ENCODE data around the gene NKAIN4. TPM values are rescaled to one million over a fixed set of nuclear protein-coding genes. Genes with fewer than 3 reads are reported as not detected.

The NKAIN4 gene
- polyA plus RNA-seq, 6 donors from 2014 or later: not detected

GRCh38 chr20:63218701-63219446 is 35.4 kb downstream of the NKAIN4 start:
- H3K9me3 Mint-ChIP-seq: no peaks in the 10 kb centered on the region
- H3K4me3 Mint-ChIP-seq: peak overlapping the region in 1 of 8 donors; percentile 18
- no peak overlapping the region for H3K27ac Mint-ChIP-seq
- peaks cover 17 to 25% (median 20%) of the 10 kb centered on the region in 3 donors for H3K4me1 Mint-ChIP-seq
- ATAC-seq (ENCODE audit: low read depth in 2 of 2) (no peak), DNase-seq (no peak)
- H3K36me3 Mint-ChIP-seq: peaks cover 0 to 1% of the 10 kb centered on the region in 2 donors
- peaks cover 0 to 21% (median 20%) of the 10 kb centered on the region in 3 donors for H3K27me3 Mint-ChIP-seq

GRCh38 chr20:63217706-63218105 is 36.6 kb downstream of the NKAIN4 start:
- Mint-ChIP-seq H3K27me3 (peaks cover 0 to 21% (median 18%) of the 10 kb centered on the region in 3 donors), H3K27ac (peak overlapping the region in 1 of 6 donors; percentile 49), H3K4me3 (peak overlapping the region in 3 of 8 donors; percentile 9 to 82 (median 10)), H3K36me3 (peaks cover 0 to 7% of the 10 kb centered on the region in 2 donors), H3K9me3 (no peaks in the 10 kb centered on the region), H3K4me1 (peaks cover 23 to 33% (median 28%) of the 10 kb centered on the region in 3 donors)
- ATAC-seq (ENCODE audit: low read depth in 2 of 2) (no peak), DNase-seq (no peak)

- Mint-ChIP-seq H3K4me1 (peaks cover 26 to 40% (median 35%) of the 10 kb centered on the region in 3 donors), H3K36me3 (peaks cover 0 to 7% of the 10 kb centered on the region in 2 donors), H3K4me3 (peak overlapping the region; percentile 79 to 90 (median 86)), H3K9me3 (no peaks in the 10 kb centered on the region), H3K27me3 (peaks cover 0 to 16% (median 13%) of the 10 kb centered on the region in 3 donors), H3K27ac (peak overlapping the region; percentile 63 to 97 (median 92))
- no peak for DNase-seq
- no peak for ATAC-seq (ENCODE audit: low read depth in 2 of 2)
Observed at GRCh38 chr20:63216849-63217471, 37.3 kb downstream of the NKAIN4 start.

GRCh38 chr20:63216041-63216848 is 38.0 kb downstream of the NKAIN4 start, which contains the start of gene YTHDF1:
YTHDF1 (minus strand) TSS chr20:63216131; CDS start chr20:63215892, 239 bp downstream.
- ATAC-seq (ENCODE audit: low read depth in 2 of 2) (peak; percentile 88 to 93), DNase-seq (peak; percentile 99)
- Mint-ChIP-seq H3K4me1 (peaks cover 31 to 46% (median 41%) of the 10 kb centered on the region in 3 donors), H3K27ac (peak within 1 kb of the TSS; percentile 51 to 97 (median 92)), H3K9me3 (no peaks in the 10 kb centered on the region), H3K27me3 (peaks cover 0 to 16% (median 13%) of the 10 kb centered on the region in 3 donors), H3K4me3 (peak within 1 kb of the TSS; percentile 83 to 94 (median 90)), H3K36me3 (peaks cover 0 to 7% of the 10 kb centered on the region in 2 donors)

GRCh38 chr20:63215101-63216040 is 38.9 kb downstream of the NKAIN4 start:
- peak overlapping the region in 4 of 6 donors; percentile 76 to 95 (median 85) for H3K27ac Mint-ChIP-seq
- ATAC-seq (ENCODE audit: low read depth in 2 of 2) (no peak), DNase-seq (no peak)
- peaks cover 35 to 52% (median 49%) of the 10 kb centered on the region in 3 donors for H3K4me1 Mint-ChIP-seq
- H3K4me3 Mint-ChIP-seq: peak overlapping the region; percentile 83 to 94 (median 90)
- H3K36me3 Mint-ChIP-seq: peaks cover 0 to 7% of the 10 kb centered on the region in 2 donors
- peaks cover 0 to 7% (median 6%) of the 10 kb centered on the region in 3 donors for H3K27me3 Mint-ChIP-seq
- H3K9me3 Mint-ChIP-seq: no peaks in the 10 kb centered on the region

- H3K27ac Mint-ChIP-seq: peak overlapping the region in 4 of 6 donors; percentile 33 to 95 (median 80)
- H3K4me3 Mint-ChIP-seq: peak overlapping the region; percentile 71 to 94 (median 89)
- no peaks in the 10 kb centered on the region for H3K27me3 Mint-ChIP-seq
- DNase-seq (no peak), ATAC-seq (ENCODE audit: low read depth in 2 of 2) (no peak)
- peaks cover 0 to 7% of the 10 kb centered on the region in 2 donors for H3K36me3 Mint-ChIP-seq
- peaks cover 35 to 57% (median 52%) of the 10 kb centered on the region in 3 donors for H3K4me1 Mint-ChIP-seq
- H3K9me3 Mint-ChIP-seq: no peaks in the 10 kb centered on the region
Observed at GRCh38 chr20:63214514-63214913, 39.7 kb downstream of the NKAIN4 start.

- no peaks in the 10 kb centered on the region for H3K9me3 Mint-ChIP-seq
- DNase-seq: no peak
- H3K27me3 Mint-ChIP-seq: no peaks in the 10 kb centered on the region
- H3K27ac Mint-ChIP-seq: peak overlapping the region in 1 of 6 donors; percentile 67
- peaks cover 35 to 60% (median 55%) of the 10 kb centered on the region in 3 donors for H3K4me1 Mint-ChIP-seq
- peaks cover 0 to 7% of the 10 kb centered on the region in 2 donors for H3K36me3 Mint-ChIP-seq
- no peak for ATAC-seq (ENCODE audit: low read depth in 2 of 2)
- peak overlapping the region in 2 of 8 donors; percentile 32 to 79 for H3K4me3 Mint-ChIP-seq
Observed at GRCh38 chr20:63212792-63213191, 41.5 kb downstream of the NKAIN4 start.

GRCh38 chr20:63212393-63212730 is 41.9 kb downstream of the NKAIN4 start:
- Mint-ChIP-seq H3K4me3 (peak overlapping the region in 1 of 8 donors; percentile 79), H3K36me3 (peaks cover 0 to 7% of the 10 kb centered on the region in 2 donors), H3K27ac (peak overlapping the region in 1 of 6 donors; percentile 26)

GRCh38 chr20:63210011-63210605 is 44.2 kb downstream of the NKAIN4 start:
- no peaks in the 10 kb centered on the region for H3K27me3 Mint-ChIP-seq
- H3K27ac Mint-ChIP-seq: peak overlapping the region in 1 of 6 donors; percentile 15
- H3K9me3 Mint-ChIP-seq: no peaks in the 10 kb centered on the region
- peaks cover 5 to 7% of the 10 kb centered on the region in 2 donors for H3K36me3 Mint-ChIP-seq
- peak overlapping the region in 1 of 8 donors; percentile 18 for H3K4me3 Mint-ChIP-seq
- ATAC-seq (ENCODE audit: low read depth in 2 of 2) (no peak), DNase-seq (no peak)
- peaks cover 31 to 69% (median 59%) of the 10 kb centered on the region in 3 donors for H3K4me1 Mint-ChIP-seq

More at GRCh38 chr20:63212393-63212730, 41.9 kb downstream of the NKAIN4 start:
- Mint-ChIP-seq H3K9me3 (no peaks in the 10 kb centered on the region), H3K27me3 (no peaks in the 10 kb centered on the region), H3K4me1 (peaks cover 35 to 60% (median 58%) of the 10 kb centered on the region in 3 donors)
- DNase-seq: no peak
- no peak for ATAC-seq (ENCODE audit: low read depth in 2 of 2)

GRCh38 chr20:63208346-63208909 is 45.8 kb downstream of the NKAIN4 start:
- Mint-ChIP-seq H3K36me3 (peaks cover 5 to 7% of the 10 kb centered on the region in 2 donors), H3K27ac (peak overlapping the region in 1 of 6 donors; percentile 21), H3K4me1 (peaks cover 21 to 54% (median 44%) of the 10 kb centered on the region in 3 donors), H3K27me3 (no peaks in the 10 kb centered on the region), H3K4me3 (no peak overlapping the region), H3K9me3 (no peaks in the 10 kb centered on the region)
- ATAC-seq (ENCODE audit: low read depth in 2 of 2): no peak
- DNase-seq: no peak

- DNase-seq (no peak), ATAC-seq (ENCODE audit: low read depth in 2 of 2) (no peak)
- no peak overlapping the region for H3K27ac Mint-ChIP-seq
- peaks cover 5 to 6% of the 10 kb centered on the region in 2 donors for H3K36me3 Mint-ChIP-seq
- H3K9me3 Mint-ChIP-seq: no peaks in the 10 kb centered on the region
- H3K4me3 Mint-ChIP-seq: no peak overlapping the region
- no peaks in the 10 kb centered on the region for H3K27me3 Mint-ChIP-seq
- H3K4me1 Mint-ChIP-seq: peaks cover 16 to 43% (median 32%) of the 10 kb centered on the region in 3 donors
Observed at GRCh38 chr20:63206878-63207277, 47.4 kb downstream of the NKAIN4 start.

Measured in naive B cell (primary cell).